ENCODE data around the gene ATF6.

Gene ATF6

DNA sequence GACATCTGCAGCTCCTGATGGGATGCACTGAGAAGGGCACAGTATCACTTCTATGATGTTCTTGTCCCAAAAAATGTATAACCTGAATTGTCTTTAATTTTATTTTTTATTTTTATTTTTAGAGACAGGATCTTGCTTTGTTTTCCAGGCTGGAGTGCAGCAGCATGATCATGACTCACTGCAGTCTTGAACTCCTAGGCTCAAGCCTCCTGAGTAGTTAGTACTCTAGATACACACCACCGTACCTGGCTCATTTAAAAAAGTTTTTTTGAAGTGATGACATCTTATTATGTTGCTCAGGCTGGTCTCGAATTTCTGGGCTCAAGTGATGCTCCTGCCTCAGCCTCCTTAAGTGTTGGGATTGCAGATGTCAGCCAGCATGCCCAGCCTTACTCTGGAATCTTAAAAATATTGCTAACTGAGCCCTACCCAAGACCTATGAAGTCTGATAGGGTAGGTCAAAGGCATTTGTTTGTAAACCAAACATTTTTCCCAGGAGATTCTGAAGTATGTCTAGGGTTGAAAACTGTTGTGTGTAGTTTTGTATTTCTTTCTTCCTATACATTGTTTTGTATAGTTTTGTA lies 68.9 kb downstream of the ATF6 start:
- Histone ChIP-seq H3K9me3 (ENCODE audit: control insufficient read depth, insufficient read depth, low read length) (no peaks in the 10 kb centered on the region), H3K27me3 (ENCODE audit: control insufficient read depth, low read length) (no peaks in the 10 kb centered on the region), H3K4me2 (ENCODE audit: low read length) (no peak overlapping the region), H3K36me3 (ENCODE audit: control insufficient read depth, low read length) (peaks cover 7% of the 10 kb centered on the region), H3K27ac (ENCODE audit: low read depth, low read length) (no peak overlapping the region), H4K20me1 (ENCODE audit: control insufficient read depth, insufficient read depth, low read depth, low read length) (no peaks in the 10 kb centered on the region), H3K4me1 (ENCODE audit: control insufficient read depth, low read length) (no peaks in the 10 kb centered on the region), H3K4me3 (ENCODE audit: low read length) (no peak overlapping the region), H3F3A (ENCODE audit: control insufficient read depth, insufficient read depth) (0 out of 2 replicates have a peak, but pooled peaks cover 3% of the 10 kb centered on the region), H3K79me2 (ENCODE audit: control insufficient read depth, low read length) (no peaks in the 10 kb centered on the region), H3K9me2 (replicated peaks; ENCODE audit: control insufficient read depth, low read length) (no peaks in the 10 kb centered on the region)
- TF ChIP-seq EZH2phosphoT487 (IDR thresholded peaks at IDR 0.05; ENCODE audit: borderline replicate concordance, low read length), result no peak
- TF ChIP-seq, protein P1, sequence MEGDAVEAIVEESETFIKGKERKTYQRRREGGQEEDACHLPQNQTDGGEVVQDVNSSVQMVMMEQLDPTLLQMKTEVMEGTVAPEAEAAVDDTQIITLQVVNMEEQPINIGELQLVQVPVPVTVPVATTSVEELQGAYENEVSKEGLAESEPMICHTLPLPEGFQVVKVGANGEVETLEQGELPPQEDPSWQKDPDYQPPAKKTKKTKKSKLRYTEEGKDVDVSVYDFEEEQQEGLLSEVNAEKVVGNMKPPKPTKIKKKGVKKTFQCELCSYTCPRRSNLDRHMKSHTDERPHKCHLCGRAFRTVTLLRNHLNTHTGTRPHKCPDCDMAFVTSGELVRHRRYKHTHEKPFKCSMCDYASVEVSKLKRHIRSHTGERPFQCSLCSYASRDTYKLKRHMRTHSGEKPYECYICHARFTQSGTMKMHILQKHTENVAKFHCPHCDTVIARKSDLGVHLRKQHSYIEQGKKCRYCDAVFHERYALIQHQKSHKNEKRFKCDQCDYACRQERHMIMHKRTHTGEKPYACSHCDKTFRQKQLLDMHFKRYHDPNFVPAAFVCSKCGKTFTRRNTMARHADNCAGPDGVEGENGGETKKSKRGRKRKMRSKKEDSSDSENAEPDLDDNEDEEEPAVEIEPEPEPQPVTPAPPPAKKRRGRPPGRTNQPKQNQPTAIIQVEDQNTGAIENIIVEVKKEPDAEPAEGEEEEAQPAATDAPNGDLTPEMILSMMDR (IDR thresholded peaks at IDR 0.05; ENCODE audit: low read depth, low read length, poor library complexity, severe bottlenecking), result no peak

DNA sequence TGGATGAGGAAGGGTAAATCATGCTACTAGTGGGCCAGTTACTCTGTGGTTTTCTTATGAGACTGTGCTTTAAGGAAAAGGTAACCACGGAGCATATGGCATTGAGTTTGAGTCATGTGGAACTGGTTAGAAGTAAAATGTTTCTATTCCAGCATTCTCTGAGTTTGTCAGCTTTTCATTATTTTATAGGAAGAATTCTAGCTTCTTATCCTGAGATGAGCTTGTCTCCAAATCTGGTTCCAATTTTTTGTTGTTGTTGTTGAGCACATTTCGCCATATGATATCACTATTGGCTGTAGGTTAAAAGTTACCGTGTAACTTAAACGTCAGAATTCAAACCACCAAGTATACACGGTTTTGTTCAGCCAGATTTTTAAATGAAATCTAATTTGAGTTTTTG lies 69.9 kb downstream of the ATF6 start:
- Histone ChIP-seq H3K27me3 (ENCODE audit: control insufficient read depth, low read length) (no peaks in the 10 kb centered on the region), H3K9me3 (ENCODE audit: control insufficient read depth, insufficient read depth, low read length) (no peaks in the 10 kb centered on the region), H3K4me3 (ENCODE audit: low read length) (no peak overlapping the region), H3K27ac (ENCODE audit: low read depth, low read length) (no peak overlapping the region), H4K20me1 (ENCODE audit: control insufficient read depth, insufficient read depth, low read depth, low read length) (no peaks in the 10 kb centered on the region), H3K4me2 (ENCODE audit: low read length) (no peak overlapping the region), H3K9me2 (replicated peaks; ENCODE audit: control insufficient read depth, low read length) (no peaks in the 10 kb centered on the region), H3K36me3 (ENCODE audit: control insufficient read depth, low read length) (peaks cover 11% of the 10 kb centered on the region), H3F3A (ENCODE audit: control insufficient read depth, insufficient read depth) (0 out of 2 replicates have a peak, but pooled peaks cover 3% of the 10 kb centered on the region), H3K79me2 (ENCODE audit: control insufficient read depth, low read length) (no peaks in the 10 kb centered on the region), H3K4me1 (ENCODE audit: control insufficient read depth, low read length) (no peaks in the 10 kb centered on the region)
- no peak for TF ChIP-seq EZH2phosphoT487 (IDR thresholded peaks at IDR 0.05; ENCODE audit: borderline replicate concordance, low read length)
- TF ChIP-seq, protein P1 (IDR thresholded peaks at IDR 0.05; ENCODE audit: low read depth, low read length, poor library complexity, severe bottlenecking), result no peak

DNA sequence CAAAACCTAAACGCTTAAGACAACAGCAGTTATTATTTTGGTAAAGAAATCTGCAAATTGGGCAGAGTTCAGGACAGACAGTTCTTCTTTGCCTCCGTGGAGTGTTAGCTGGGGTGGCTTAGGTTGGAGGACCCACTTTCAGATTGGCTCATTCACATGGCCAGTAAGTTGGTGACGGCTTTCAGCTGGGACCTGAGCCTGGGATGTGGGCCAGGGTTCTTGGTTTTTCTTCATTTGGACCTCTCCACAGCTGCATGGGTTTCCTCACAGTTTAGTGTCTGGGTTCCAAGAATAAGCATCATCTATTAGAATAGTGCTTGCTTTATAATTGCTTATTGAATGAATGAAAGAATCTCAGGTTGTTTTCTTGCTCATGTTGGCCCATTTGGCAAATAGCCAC lies 72.2 kb downstream of the ATF6 start:
- Histone ChIP-seq H4K20me1 (ENCODE audit: control insufficient read depth, insufficient read depth, low read depth, low read length) (no peaks in the 10 kb centered on the region), H3K4me2 (ENCODE audit: low read length) (no peak overlapping the region), H3K36me3 (ENCODE audit: control insufficient read depth, low read length) (peaks cover 21% of the 10 kb centered on the region), H3K79me2 (ENCODE audit: control insufficient read depth, low read length) (no peaks in the 10 kb centered on the region), H3K4me3 (ENCODE audit: low read length) (no peak overlapping the region), H3F3A (ENCODE audit: control insufficient read depth, insufficient read depth) (0 out of 2 replicates have a peak, but pooled peaks cover 3% of the 10 kb centered on the region), H3K9me2 (replicated peaks; ENCODE audit: control insufficient read depth, low read length) (no peaks in the 10 kb centered on the region), H3K27me3 (ENCODE audit: control insufficient read depth, low read length) (no peaks in the 10 kb centered on the region), H3K4me1 (ENCODE audit: control insufficient read depth, low read length) (no peaks in the 10 kb centered on the region), H3K9me3 (ENCODE audit: control insufficient read depth, insufficient read depth, low read length) (no peaks in the 10 kb centered on the region), H3K27ac (ENCODE audit: low read depth, low read length) (no peak overlapping the region)
- TF ChIP-seq, protein P1 (IDR thresholded peaks at IDR 0.05; ENCODE audit: low read depth, low read length, poor library complexity, severe bottlenecking), result no peak
- no peak for TF ChIP-seq EZH2phosphoT487 (IDR thresholded peaks at IDR 0.05; ENCODE audit: borderline replicate concordance, low read length)

Measured in DOHH2 (cell line).